C4-2B (cell line): ENCODE data around the gene ATP1B3.

Source experiments
- CTCF ChIP-seq: fragments of 450-650 bp; conservative IDR thresholded peaks from 2 replicates; pipeline ENCODE4 v1.5.1; 2017; ENCODE audit warnings: mild to moderate bottlenecking
- ZFX ChIP-seq: fragments of 450-650 bp; IDR thresholded peaks from 2 replicates; pipeline ENCODE4 v1.6.1; 2017

DNA sequence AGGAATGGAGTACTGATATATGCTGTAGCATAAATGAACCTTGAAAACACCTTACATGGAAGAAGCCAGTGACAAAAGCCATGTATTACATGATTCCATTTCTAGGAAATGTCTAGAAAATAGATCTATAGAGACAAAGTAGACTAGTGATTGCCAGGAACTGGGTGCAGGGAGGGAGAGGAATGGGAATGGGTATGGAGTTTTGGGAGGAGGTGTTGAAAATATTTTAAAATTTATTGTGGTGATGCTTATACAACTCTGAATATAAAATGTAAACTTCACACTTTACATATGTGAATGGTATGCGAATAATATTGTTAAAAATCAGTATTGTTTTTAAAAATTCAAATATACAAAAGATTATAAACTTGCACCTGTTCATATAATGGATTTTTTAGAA, 22.5 kb downstream of the ATP1B3 start:
- TF ChIP-seq CTCF (no peak), ZFX (no peak)
